B cell (primary cell): Measurements from ENCODE around the gene SNRPD3. TPM values are rescaled to one million over a fixed set of nuclear protein-coding genes. Genes with fewer than 3 reads are reported as not detected.

Source experiments
- ATAC-seq: fragments of 200-7000 bp; cut with Tn5 transposase; one replicate; pipeline ENCODE4 v1.10.0; 2021; ENCODE audit warnings: low read depth, mild to moderate bottlenecking, moderate number of reproducible peaks, moderate library complexity
- CTCF ChIA-PET: fragments of 350-600 bp; sonication (Branson Sonifier 250); formaldehyde crosslinking; loops from one replicate; lab custom pipeline; 2021; ENCODE audit warnings: antibody characterized with exemption, inconsistent platforms; lab: Charles Lee
- POLR2A ChIA-PET: fragments of 350-600 bp; sonication (Branson Sonifier 250); formaldehyde crosslinking; loops from one replicate; lab custom pipeline; 2021; ENCODE audit warnings: antibody characterized with exemption; lab: Charles Lee
- DNase-seq: peaks from one replicate; pipeline ENCODE4 v3.0.0; 2013
- H2AFZ ChIP-seq: 2 replicates; pipeline ENCODE4 v1.6.1; 2012; ENCODE audit warnings: mild to moderate bottlenecking, low read depth, low read length; ENCODE audit not compliant: insufficient read depth, poor library complexity, severe bottlenecking
- H3K27ac ChIP-seq, 2 donors: 1 replicate in 1 of 2; 2 replicates in 1 of 2; pipeline ENCODE4 v1.5.1; 2012 to 2013; ENCODE audit warnings: low read length in 2 of 2, mild to moderate bottlenecking in 2 of 2, moderate library complexity in 1 of 2
- H3K27me3 ChIP-seq, 4 experiments: fragments of 200-600 bp in 1 of 4; sonication (generic) in 1 of 4; replicated peaks in 1 of 4; 1 replicate in 2 of 4; 2 replicates in 2 of 4; pipeline versions ENCODE4 v1.6.1 to v1.7.0; 2013 to 2016; ENCODE audit warnings: low read length in 3 of 4, mild to moderate bottlenecking in 2 of 4, mixed read lengths in 1 of 4, moderate library complexity in 1 of 4; ENCODE audit not compliant: insufficient read depth in 4 of 4, control insufficient read depth in 3 of 4; ENCODE audit errors: control extremely low read depth in 1 of 4
- H3K36me3 ChIP-seq, 2 experiments: replicated peaks in 1 of 2; 1 replicate in 1 of 2; 2 replicates in 1 of 2; pipeline versions ENCODE4 v1.6.1 to v1.7.1; 2013; ENCODE audit warnings: low read length in 1 of 2; ENCODE audit not compliant: insufficient read depth in 2 of 2, control insufficient read depth in 1 of 2; ENCODE audit errors: control extremely low read depth in 1 of 2, extremely low read depth in 1 of 2
- H3K4me1 ChIP-seq, 2 donors: fragments of 200-600 bp in 1 of 2; sonication (generic) in 1 of 2; 1 replicate in 1 of 2; 2 replicates in 1 of 2; pipeline versions ENCODE4 v1.5.1 to v1.6.1; 2013 to 2017; ENCODE audit warnings: low read length in 2 of 2; ENCODE audit not compliant: control insufficient read depth in 2 of 2, insufficient read depth in 2 of 2
- H3K4me2 ChIP-seq: replicated peaks from 2 replicates; pipeline ENCODE3; 2012; ENCODE audit warnings: mild to moderate bottlenecking, low read depth, low read length; ENCODE audit not compliant: poor library complexity, severe bottlenecking
- H3K4me3 ChIP-seq, 5 experiments: fragments of 200-600 bp in 1 of 5; sonication (generic) in 1 of 5; 1 replicate in 3 of 5; 2 replicates in 2 of 5; pipeline versions ENCODE4 v1.5.1 to v1.7.0; 2011 to 2016; ENCODE audit warnings: low read length in 4 of 5, mild to moderate bottlenecking in 4 of 5, low read depth in 2 of 5, control low read depth in 1 of 5, moderate library complexity in 1 of 5; ENCODE audit not compliant: insufficient read depth in 1 of 5; ENCODE audit errors: control extremely low read depth in 1 of 5, extremely low read depth in 1 of 5
- H3K79me2 ChIP-seq: fragments of 200-600 bp; sonication (generic); one replicate; pipeline ENCODE4 v1.6.0; 2016; ENCODE audit warnings: low read length; ENCODE audit not compliant: control insufficient read depth, insufficient read depth
- H3K9ac ChIP-seq: fragments of 200-600 bp; sonication (generic); 2 replicates; pipeline ENCODE4 v1.6.1; 2017; ENCODE audit warnings: mild to moderate bottlenecking, low read length, moderate library complexity
- H3K9me3 ChIP-seq, 3 donors: one replicate each; pipeline versions ENCODE4 v1.6.1 to v1.7.1; 2013; ENCODE audit warnings: low read length in 2 of 3; ENCODE audit not compliant: control insufficient read depth in 2 of 3, insufficient read depth in 1 of 3; ENCODE audit errors: control extremely low read depth in 1 of 3
- H4K20me1 ChIP-seq: 2 replicates; pipeline ENCODE4 v1.6.0; 2012; ENCODE audit warnings: mild to moderate bottlenecking, low read length; ENCODE audit not compliant: insufficient read depth, control insufficient read depth, poor library complexity, severe bottlenecking
- H3K27ac Mint-ChIP-seq: one replicate; pipeline ENCODE4 v1.8.0; 2021; ENCODE audit warnings: mixed read lengths
- H3K27me3 Mint-ChIP-seq: one replicate; pipeline ENCODE4 v1.8.0; 2021; ENCODE audit warnings: mixed read lengths
- H3K4me1 Mint-ChIP-seq: one replicate; pipeline ENCODE4 v1.8.0; 2021; ENCODE audit warnings: mixed read lengths
- H3K4me3 Mint-ChIP-seq: one replicate; pipeline ENCODE4 v1.8.0; 2021; ENCODE audit warnings: mixed read lengths
- H3K9me3 Mint-ChIP-seq: one replicate; pipeline ENCODE4 v1.8.0; 2022; ENCODE audit warnings: mixed read lengths; ENCODE audit not compliant: insufficient read depth
- CTCF ChIP-seq: fragments of 200-600 bp; IDR thresholded peaks from one replicate; pipeline ENCODE4 v1.8.0; 2022; ENCODE audit warnings: antibody characterized with exemption, mild to moderate bottlenecking
- EZH2 ChIP-seq: IDR thresholded peaks from 2 replicates; pipeline ENCODE4 v1.6.1; 2012; ENCODE audit warnings: borderline replicate concordance, low read depth, mild to moderate bottlenecking, moderate library complexity, low read length; ENCODE audit not compliant: insufficient read depth, poor library complexity, severe bottlenecking
- WGBS: methylation state at CpG from one replicate; pipeline ENCODE4 v1.1.5; 2013; ENCODE audit warnings: missing lambda C conversion rate; ENCODE audit not compliant: insufficient coverage; 5-methylcytosine and 5-hydroxymethylcytosine counted together
- intact Hi-C: fragments of 100-400 bp; cut with micrococcal nuclease; formaldehyde crosslinking; loops from one replicate; pipeline ENCODE4 v1.10.0; 2022
- polyA plus RNA-seq: library from polyadenylated mRNA; depleted of rRNA; stranded (reverse); fragments of >200 nt; gene quantifications from 2 replicates; pipeline ENCODE4 v1.2.3, GENCODE V29; 2012
- total RNA-seq, 2 donors: library from RNA; stranded (reverse); fragments of 120-200 nt in 1 of 2; gene quantifications; 1 replicate in 1 of 2; 2 replicates in 1 of 2; pipeline versions ENCODE4 v1.2.3 to v1.2.4, GENCODE V29; 2013 to 2022

SNRPD3 gene
- total and polyA plus RNA-seq, 2 donors (not counting 1 experiment from before 2014, with no cell fraction given): 76.7 to 165 TPM

DNA sequence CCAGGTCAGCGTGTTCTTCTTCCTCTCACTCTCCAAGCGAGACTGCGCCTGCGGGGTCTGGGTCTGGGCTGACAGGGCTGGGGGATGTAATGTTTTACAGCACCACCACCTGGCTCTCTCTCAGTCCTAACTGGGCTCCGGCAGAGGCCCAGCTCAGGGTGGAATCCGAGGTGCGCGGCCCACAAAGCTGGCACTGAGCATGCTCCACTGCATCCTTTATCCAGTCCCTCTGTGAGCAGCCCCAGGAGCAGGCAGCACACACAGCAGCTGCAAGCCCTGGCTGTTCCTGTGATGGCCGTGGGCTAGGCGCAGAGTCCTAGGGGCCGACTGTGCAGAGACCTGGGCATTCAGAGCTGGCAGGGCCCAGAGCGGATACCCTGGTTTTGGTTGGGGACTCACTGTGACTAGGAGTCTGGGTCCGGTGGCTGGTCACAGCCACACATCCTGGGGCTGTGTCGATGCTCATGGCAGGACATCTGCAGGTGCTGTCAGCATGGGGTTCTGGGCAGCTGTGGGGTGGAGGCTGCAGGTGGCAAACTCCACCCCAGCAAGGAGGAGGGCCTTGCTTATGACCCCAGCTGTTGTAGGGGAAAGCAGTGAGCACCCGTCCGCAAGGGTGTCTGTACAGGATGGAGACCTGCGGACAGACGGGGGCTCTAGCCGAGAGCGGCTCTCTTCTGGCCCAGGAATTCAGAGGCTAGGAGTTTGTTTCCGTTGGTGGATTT is 33.1 kb downstream of the SNRPD3 start:
- POLR2A ChIA-PET: no interaction called here
- Histone ChIP-seq H3K79me2 (no peaks in the 10 kb centered on the region), H3K27me3 (peaks cover 0 to 20% (median 0%) of the 10 kb centered on the region in 4 experiments), H3K4me2 (no peak overlapping the region), H3K4me1 (peaks cover 2 to 15% of the 10 kb centered on the region in 2 donors), H4K20me1 (no peaks in the 10 kb centered on the region), H2AFZ (no peak overlapping the region), H3K27ac (no peak overlapping the region), H3K9me3 (peaks cover 0 to 2% (median 0%) of the 10 kb centered on the region in 3 donors), H3K9ac (no peak overlapping the region), H3K36me3 (no peaks in the 10 kb centered on the region), H3K4me3 (no peak overlapping the region)
- intact Hi-C loops: no loop called here
- no peaks in the 10 kb centered on the region for H3K9me3 Mint-ChIP-seq
- WGBS: 65% methylated on average over 17 of the region's 21 CpGs
- ATAC-seq: no peak
- no peak overlapping the region for H3K4me3 Mint-ChIP-seq
- H3K27me3 Mint-ChIP-seq: peaks cover 5% of the 10 kb centered on the region
- peaks cover 7% of the 10 kb centered on the region for H3K4me1 Mint-ChIP-seq
- CTCF ChIA-PET: no interaction called here
- no peak for TF ChIP-seq CTCF
- TF ChIP-seq EZH2: no peak
- DNase-seq: no peak
- no peak overlapping the region for H3K27ac Mint-ChIP-seq

GRCh38 chr22:24589518-24590030 is 33.8 kb downstream of the SNRPD3 start:
- ATAC-seq (no peak), DNase-seq (no peak)
- Histone ChIP-seq H3K9ac (no peak overlapping the region), H3K4me3 (no peak overlapping the region), H3K9me3 (peaks cover 0 to 3% (median 0%) of the 10 kb centered on the region in 3 donors), H3K27me3 (peaks cover 0 to 20% (median 0%) of the 10 kb centered on the region in 4 experiments), H3K79me2 (no peaks in the 10 kb centered on the region), H4K20me1 (no peaks in the 10 kb centered on the region), H3K27ac (no peak overlapping the region), H2AFZ (no peak overlapping the region), H3K4me1 (peaks cover 2 to 15% of the 10 kb centered on the region in 2 donors), H3K36me3 (no peaks in the 10 kb centered on the region), H3K4me2 (no peak overlapping the region)
- no peak overlapping the region for H3K27ac Mint-ChIP-seq
- intact Hi-C loops: no loop called here
- no peak overlapping the region for H3K4me3 Mint-ChIP-seq
- WGBS: 88% methylated on average over 6 of the region's 7 CpGs
- POLR2A ChIA-PET: no interaction called here
- CTCF ChIA-PET: interaction anchor here (0.8 kb wide), 1 partner anchor 37 kb away, joined by 4 read pairs; no protein-coding TSS in a partner anchor
- H3K9me3 Mint-ChIP-seq: no peaks in the 10 kb centered on the region
- H3K4me1 Mint-ChIP-seq: peaks cover 7% of the 10 kb centered on the region
- H3K27me3 Mint-ChIP-seq: peaks cover 5% of the 10 kb centered on the region
- TF ChIP-seq CTCF: no peak
- no peak for TF ChIP-seq EZH2
